Keratinocyte (primary cell): ENCODE measurements around the gene ENGASE. TPM values are rescaled to one million over a fixed set of nuclear protein-coding genes. Genes with fewer than 3 reads are reported as not detected.

ENCODE experiments used
- DNase-seq: peaks from one replicate; pipeline ENCODE4 v3.0.0-alpha.2; 2011; ENCODE audit warnings: low read depth, missing footprints, low spot score
- FAIRE-seq: peaks from 2 replicates; lab custom pipeline; 2011; peaks lifted over from hg19 to GRCh38; lab: Jason Lieb, UNC
- H2AFZ ChIP-seq: 2 replicates; pipeline ENCODE4 v1.6.0; 2012; ENCODE audit warnings: low read length, control low read depth, inconsistent platforms; ENCODE audit not compliant: control insufficient read depth
- H3K27ac ChIP-seq: 2 replicates; pipeline ENCODE4 v1.5.1; 2011; ENCODE audit warnings: low read length; ENCODE audit not compliant: control insufficient read depth, insufficient read depth
- H3K27me3 ChIP-seq: 3 replicates; pipeline ENCODE4 v1.6.0; 2011; ENCODE audit warnings: low read length; ENCODE audit not compliant: control insufficient read depth, insufficient read depth; ENCODE audit errors: extremely low read depth
- H3K36me3 ChIP-seq, 2 experiments: 2 replicates in 1 of 2; 3 replicates in 1 of 2; pipeline ENCODE4 v1.5.1; 2011; ENCODE audit warnings: low read length in 2 of 2, mild to moderate bottlenecking in 1 of 2; ENCODE audit not compliant: control insufficient read depth in 2 of 2, insufficient read depth in 2 of 2; ENCODE audit errors: extremely low read depth in 1 of 2
- H3K4me1 ChIP-seq: 3 replicates; pipeline ENCODE4 v1.5.1; 2011; ENCODE audit warnings: low read length; ENCODE audit not compliant: control insufficient read depth, insufficient read depth; ENCODE audit errors: extremely low read depth
- H3K4me2 ChIP-seq: 3 replicates; pipeline ENCODE4 v1.6.0; 2011; ENCODE audit warnings: low read depth, low read length; ENCODE audit not compliant: control insufficient read depth, insufficient read depth; ENCODE audit errors: extremely low read depth
- H3K4me3 ChIP-seq, 3 experiments: fragments of 200-600 bp in 1 of 3; sonication (generic) in 1 of 3; 2 replicates in 2 of 3; 3 replicates in 1 of 3; pipeline ENCODE4 v1.5.1; 2011 to 2016; ENCODE audit warnings: low read length in 3 of 3, mild to moderate bottlenecking in 3 of 3, control low read depth in 2 of 3, inconsistent platforms in 1 of 3, low read depth in 1 of 3, mixed read lengths in 1 of 3, mixed run types in 1 of 3, moderate library complexity in 1 of 3; ENCODE audit not compliant: control insufficient read depth in 2 of 3, insufficient read depth in 2 of 3; ENCODE audit errors: extremely low read depth in 1 of 3
- H3K79me2 ChIP-seq: 2 replicates; pipeline ENCODE4 v1.6.0; 2012; ENCODE audit warnings: low read length; ENCODE audit not compliant: control insufficient read depth, insufficient read depth
- H3K9ac ChIP-seq: 3 replicates; pipeline ENCODE4 v1.6.0; 2011; ENCODE audit warnings: low read length; ENCODE audit not compliant: control insufficient read depth, insufficient read depth; ENCODE audit errors: extremely low read depth
- H3K9me1 ChIP-seq: 3 replicates; pipeline ENCODE4 v1.6.0; 2011; ENCODE audit warnings: low read length; ENCODE audit not compliant: control insufficient read depth, insufficient read depth; ENCODE audit errors: extremely low read depth
- H3K9me3 ChIP-seq: 2 replicates; pipeline ENCODE4 v1.5.1; 2012; ENCODE audit warnings: low read depth, low read length; ENCODE audit not compliant: control insufficient read depth
- H4K20me1 ChIP-seq: 3 replicates; pipeline ENCODE4 v1.6.0; 2011; ENCODE audit warnings: low read length; ENCODE audit not compliant: control insufficient read depth, insufficient read depth; ENCODE audit errors: extremely low read depth
- CTCF ChIP-seq, 3 experiments: IDR thresholded peaks in 1 of 3; conservative IDR thresholded peaks in 1 of 3; optimal IDR thresholded peaks in 1 of 3; 2 replicates in 2 of 3; 3 replicates in 1 of 3; pipeline versions ENCODE3 to v1.5.1; 2011; ENCODE audit warnings: low read length in 3 of 3, mild to moderate bottlenecking in 3 of 3, moderate library complexity in 2 of 3, control low read depth in 1 of 3, inconsistent platforms in 1 of 3; ENCODE audit not compliant: insufficient read depth in 2 of 3; ENCODE audit errors: extremely low read depth in 1 of 3
- EZH2 ChIP-seq: IDR thresholded peaks from one replicate; pipeline ENCODE4 v1.6.1; 2012; ENCODE audit warnings: inconsistent platforms, mild to moderate bottlenecking, low read length, moderate library complexity
- dilution Hi-C: fragments of 300-500 bp; cut with MboI; formaldehyde crosslinking; loops from one replicate; pipeline ENCODE4 v1.7.0; 2020; ENCODE audit warnings: low sequenced_read_pairs; ENCODE audit not compliant: extremely low pct_ligation_motif_present
- polyA plus RNA-seq, 5 experiments: library from polyadenylated mRNA; depleted of rRNA in 3 of 5; stranded (reverse) in 3 of 5; stranded (forward) in 1 of 5; unstranded in 1 of 5; fragments of >200 nt; gene quantifications; 1 replicate in 1 of 5; 2 replicates in 3 of 5; 3 replicates in 1 of 5; pipeline versions ENCODE4 v1.2.1 to v1.2.3, GENCODE V29; 2011 to 2012; ENCODE audit warnings: missing spikeins in 2 of 5, low read depth in 1 of 5, low replicate concordance in 1 of 5

ENGASE gene
- polyA plus RNA-seq, 1 donor (not counting 4 experiments of a cell fraction or from before 2014, with no cell fraction given) = 6.6 TPM

- Histone ChIP-seq H3K9me3 (no peaks in the 10 kb centered on the region), H3K4me1 (no peaks in the 10 kb centered on the region), H3K79me2 (no peaks in the 10 kb centered on the region), H2AFZ (no peak overlapping the region), H3K9me1 (no peaks in the 10 kb centered on the region), H3K27me3 (peaks cover 64% of the 10 kb centered on the region), H4K20me1 (peaks cover 4% of the 10 kb centered on the region), H3K4me2 (no peak overlapping the region), H3K9ac (no peak overlapping the region), H3K4me3 (no peak overlapping the region), H3K27ac (no peak overlapping the region), H3K36me3 (no peaks in the 10 kb centered on the region)
- DNase-seq = no peak
- dilution Hi-C loops = no loop called here
- FAIRE-seq = no peak
- no peak for TF ChIP-seq CTCF (optimal IDR thresholded peaks at IDR 0.05 in 1 of 3, IDR thresholded peaks at IDR 0.05 in 1 of 3, conservative IDR thresholded peaks at IDR 0.05 in 1 of 3; ENCODE audit: extremely low read depth in 1 of 3, insufficient read depth in 2 of 3, low read length in 3 of 3)
- no peak for TF ChIP-seq EZH2
These were observed 56.6 kb downstream of the ENGASE start for GRCh38 chr17:79131274-79131635.

- TF ChIP-seq CTCF (optimal IDR thresholded peaks at IDR 0.05 in 1 of 3, IDR thresholded peaks at IDR 0.05 in 1 of 3, conservative IDR thresholded peaks at IDR 0.05 in 1 of 3; ENCODE audit: extremely low read depth in 1 of 3, insufficient read depth in 2 of 3, low read length in 3 of 3) = no peak
- TF ChIP-seq EZH2 = no peak
- dilution Hi-C loops = no loop called here
- Histone ChIP-seq H3K4me2 (no peak overlapping the region), H3K4me3 (no peak overlapping the region), H3K79me2 (no peaks in the 10 kb centered on the region), H3K9ac (no peak overlapping the region), H3K9me3 (no peaks in the 10 kb centered on the region), H3K36me3 (no peaks in the 10 kb centered on the region), H3K27ac (no peak overlapping the region), H2AFZ (no peak overlapping the region), H4K20me1 (peaks cover 4% of the 10 kb centered on the region), H3K27me3 (peaks cover 64% of the 10 kb centered on the region), H3K4me1 (no peaks in the 10 kb centered on the region), H3K9me1 (no peaks in the 10 kb centered on the region)
- no peak for FAIRE-seq
- DNase-seq = no peak
These were observed 57.1 kb downstream of the ENGASE start for GRCh38 chr17:79131701-79132100.
